ENCODE results near the gene TCF7L2. TPM values are rescaled to one million over a fixed set of nuclear protein-coding genes. Genes with fewer than 3 reads are reported as not detected.

TCF7L2 gene
- total RNA-seq, 2 donors from 2014 or later: 15.7 to 16.3 TPM

GRCh38 chr10:112938808-112939482 lies 11.1 kb upstream of the TCF7L2 start:
- ATAC-seq (no peak), DNase-seq (no peak)
- intact Hi-C loops (cut with DNase I): no loop called here

GRCh38 chr10:112945811-112946210 lies 4.2 kb upstream of the TCF7L2 start:
- intact Hi-C loops (cut with DNase I): no loop called here
- DNase-seq (no peak), ATAC-seq (no peak)

- intact Hi-C loops (cut with DNase I): no loop called here
- DNase-seq: peak; percentile 43
- no peak for ATAC-seq
Observed at GRCh38 chr10:112946649-112947048, 3.4 kb upstream of the TCF7L2 start.

GRCh38 chr10:112948196-112948595 lies 1.9 kb upstream of the TCF7L2 start:
- intact Hi-C loops (cut with DNase I): no loop called here
- ATAC-seq (no peak), DNase-seq (no peak)

GRCh38 chr10:112949143-112949823 lies 764 bp upstream of the TCF7L2 start:
- DNase-seq: no peak
- intact Hi-C loops (cut with DNase I): no loop called here
- ATAC-seq: peak in 1 of 2 donors; percentile 4

GRCh38 chr10:112950714-112951358 lies 789 bp downstream of the TCF7L2 start:
- ATAC-seq (no peak), DNase-seq (peak; percentile 49)
- intact Hi-C loops (cut with DNase I): loop anchor here (10.0 kb wide), 3 partner anchors 54 to 174 kb away; no protein-coding TSS in a partner anchor

GRCh38 chr10:112951359-112952281 lies 1.6 kb downstream of the TCF7L2 start:
- ATAC-seq (peak; percentile 25 to 36), DNase-seq (peak; percentile 70)
- intact Hi-C loops (cut with DNase I): loop anchor here (10.0 kb wide), 3 partner anchors 53 to 173 kb away; no protein-coding TSS in a partner anchor

GRCh38 chr10:112952282-112953173 lies 2.5 kb downstream of the TCF7L2 start:
- DNase-seq: peak; percentile 33
- intact Hi-C loops (cut with DNase I): loop anchor here (10.0 kb wide), 3 partner anchors 52 to 172 kb away; no protein-coding TSS in a partner anchor
- ATAC-seq: peak; percentile 34 to 48

GRCh38 chr10:112953174-112954159 lies 3.4 kb downstream of the TCF7L2 start:
- DNase-seq (peak; percentile 48), ATAC-seq (no peak)
- intact Hi-C loops (cut with DNase I): loop anchor here (10.0 kb wide), 3 partner anchors 51 to 171 kb away; no protein-coding TSS in a partner anchor

- no peak for DNase-seq
- no peak for ATAC-seq
- intact Hi-C loops (cut with DNase I): loop anchor here (10.0 kb wide), 3 partner anchors 50 to 170 kb away; no protein-coding TSS in a partner anchor
Observed at GRCh38 chr10:112954974-112955581, 5.0 kb downstream of the TCF7L2 start.

- intact Hi-C loops (cut with DNase I): loop anchor here (10.0 kb wide), 3 partner anchors 49 to 169 kb away; no protein-coding TSS in a partner anchor
- ATAC-seq: peak in 1 of 2 donors; percentile 2
- no peak for DNase-seq
Observed at GRCh38 chr10:112955582-112956421, 5.8 kb downstream of the TCF7L2 start.

- no peak for ATAC-seq
- intact Hi-C loops (cut with DNase I): loop anchor here (10.0 kb wide), 3 partner anchors 48 to 168 kb away; no protein-coding TSS in a partner anchor
- no peak for DNase-seq
Observed at GRCh38 chr10:112956631-112957350, 6.7 kb downstream of the TCF7L2 start.

- no peak for DNase-seq
- intact Hi-C loops (cut with DNase I): loop anchor here (10.0 kb wide), 3 partner anchors 47 to 167 kb away; no protein-coding TSS in a partner anchor
Observed at GRCh38 chr10:112957640-112958092, 7.6 kb downstream of the TCF7L2 start.

GRCh38 chr10:112958275-112958995 lies 8.4 kb downstream of the TCF7L2 start:
- DNase-seq (no peak), ATAC-seq (peak in 1 of 2 donors; percentile 50)
- intact Hi-C loops (cut with DNase I): loop anchor here (10.0 kb wide), 3 partner anchors 46 to 166 kb away; no protein-coding TSS in a partner anchor

More at GRCh38 chr10:112957640-112958092, 7.6 kb downstream of the TCF7L2 start:
- ATAC-seq: no peak
